Liver (tissue), 3 donors: ENCODE results near the gene FLT1.

Source experiments
- GABPA ChIP-seq, 2 donors: IDR thresholded peaks in 1 of 2; conservative IDR thresholded peaks in 1 of 2; 2 replicates each; pipeline ENCODE4 v1.6.1; 2016; ENCODE audit warnings: antibody characterized with exemption in 2 of 2, mild to moderate bottlenecking in 1 of 2, moderate library complexity in 1 of 2
- TF ChIP-seq, protein P1 (sequence below): IDR thresholded peaks from 2 replicates; pipeline ENCODE4 v1.6.1; 2016; ENCODE audit warnings: antibody characterized with exemption
- TF ChIP-seq, protein P2 (sequence below): fragments of 150-350 bp; IDR thresholded peaks from 2 replicates; pipeline ENCODE4 v1.5.1; 2017; ENCODE audit warnings: improper control_type of control experiment, low read depth, low read length; ENCODE audit not compliant: missing input control
- TF ChIP-seq, protein P3 (sequence below): IDR thresholded peaks from 2 replicates; pipeline ENCODE4 v1.6.1; 2016; ENCODE audit warnings: antibody characterized with exemption
- donor health status: healthy.
- donor health status: healthy.

DNA sequence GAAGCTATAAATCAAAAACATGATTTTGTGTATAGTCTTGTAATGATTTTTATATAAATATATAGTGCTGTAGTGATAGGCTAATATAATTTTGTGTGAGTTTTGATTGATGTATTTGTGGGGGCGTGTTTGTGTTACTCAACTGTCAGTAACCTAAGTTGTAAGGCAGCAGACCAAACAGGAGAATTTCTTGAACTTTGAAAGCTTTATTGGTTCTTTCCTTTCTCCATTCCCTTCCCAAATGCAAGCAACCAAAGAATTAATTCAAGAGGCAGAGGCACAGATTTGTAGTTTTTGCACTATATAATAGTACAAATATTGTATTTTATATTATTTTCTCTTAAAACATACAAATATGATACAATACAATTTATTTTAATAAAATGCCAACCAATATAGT lies 109.6 kb downstream of the FLT1 start:
- TF ChIP-seq, protein P1, sequence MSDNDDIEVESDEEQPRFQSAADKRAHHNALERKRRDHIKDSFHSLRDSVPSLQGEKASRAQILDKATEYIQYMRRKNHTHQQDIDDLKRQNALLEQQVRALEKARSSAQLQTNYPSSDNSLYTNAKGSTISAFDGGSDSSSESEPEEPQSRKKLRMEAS = no peak
- TF ChIP-seq, protein P2, sequence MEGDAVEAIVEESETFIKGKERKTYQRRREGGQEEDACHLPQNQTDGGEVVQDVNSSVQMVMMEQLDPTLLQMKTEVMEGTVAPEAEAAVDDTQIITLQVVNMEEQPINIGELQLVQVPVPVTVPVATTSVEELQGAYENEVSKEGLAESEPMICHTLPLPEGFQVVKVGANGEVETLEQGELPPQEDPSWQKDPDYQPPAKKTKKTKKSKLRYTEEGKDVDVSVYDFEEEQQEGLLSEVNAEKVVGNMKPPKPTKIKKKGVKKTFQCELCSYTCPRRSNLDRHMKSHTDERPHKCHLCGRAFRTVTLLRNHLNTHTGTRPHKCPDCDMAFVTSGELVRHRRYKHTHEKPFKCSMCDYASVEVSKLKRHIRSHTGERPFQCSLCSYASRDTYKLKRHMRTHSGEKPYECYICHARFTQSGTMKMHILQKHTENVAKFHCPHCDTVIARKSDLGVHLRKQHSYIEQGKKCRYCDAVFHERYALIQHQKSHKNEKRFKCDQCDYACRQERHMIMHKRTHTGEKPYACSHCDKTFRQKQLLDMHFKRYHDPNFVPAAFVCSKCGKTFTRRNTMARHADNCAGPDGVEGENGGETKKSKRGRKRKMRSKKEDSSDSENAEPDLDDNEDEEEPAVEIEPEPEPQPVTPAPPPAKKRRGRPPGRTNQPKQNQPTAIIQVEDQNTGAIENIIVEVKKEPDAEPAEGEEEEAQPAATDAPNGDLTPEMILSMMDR = no peak
- TF ChIP-seq, protein P3, sequence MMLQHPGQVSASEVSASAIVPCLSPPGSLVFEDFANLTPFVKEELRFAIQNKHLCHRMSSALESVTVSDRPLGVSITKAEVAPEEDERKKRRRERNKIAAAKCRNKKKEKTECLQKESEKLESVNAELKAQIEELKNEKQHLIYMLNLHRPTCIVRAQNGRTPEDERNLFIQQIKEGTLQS = no peak
- no peak for TF ChIP-seq GABPA (IDR thresholded peaks at IDR 0.05 in 1 of 2, conservative IDR thresholded peaks at IDR 0.05 in 1 of 2)
